GM12873 (cell line): ENCODE data around the gene KCNJ13.

Source experiments
- TF ChIP-seq, protein P1 (sequence below): IDR thresholded peaks from 2 replicates; pipeline ENCODE4 v1.5.1; 2012; ENCODE audit warnings: low read depth, mild to moderate bottlenecking, moderate library complexity, low read length, control low read depth; ENCODE audit not compliant: insufficient read depth; ENCODE audit errors: missing control alignments

The KCNJ13 gene

DNA sequence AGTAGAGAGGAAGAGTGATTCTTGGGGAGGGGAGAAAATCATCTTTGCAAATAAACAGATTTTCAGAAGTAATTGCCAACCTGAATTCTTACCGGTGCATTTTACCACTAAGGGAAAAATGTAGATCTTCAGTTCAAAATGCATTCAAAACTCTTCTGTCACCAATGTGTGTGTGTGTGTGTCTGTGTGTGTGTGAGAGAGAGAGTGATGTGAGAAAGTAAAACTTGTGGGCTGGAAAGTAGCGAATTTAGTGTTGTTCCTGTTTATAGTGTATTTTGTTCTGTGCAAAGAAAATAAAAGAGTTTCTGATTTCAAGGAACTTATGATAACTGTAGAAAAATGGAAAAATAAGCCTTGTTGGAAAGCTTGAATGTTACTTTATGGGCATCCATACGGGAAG, 27.0 kb downstream of the KCNJ13 start:
- TF ChIP-seq, protein P1, sequence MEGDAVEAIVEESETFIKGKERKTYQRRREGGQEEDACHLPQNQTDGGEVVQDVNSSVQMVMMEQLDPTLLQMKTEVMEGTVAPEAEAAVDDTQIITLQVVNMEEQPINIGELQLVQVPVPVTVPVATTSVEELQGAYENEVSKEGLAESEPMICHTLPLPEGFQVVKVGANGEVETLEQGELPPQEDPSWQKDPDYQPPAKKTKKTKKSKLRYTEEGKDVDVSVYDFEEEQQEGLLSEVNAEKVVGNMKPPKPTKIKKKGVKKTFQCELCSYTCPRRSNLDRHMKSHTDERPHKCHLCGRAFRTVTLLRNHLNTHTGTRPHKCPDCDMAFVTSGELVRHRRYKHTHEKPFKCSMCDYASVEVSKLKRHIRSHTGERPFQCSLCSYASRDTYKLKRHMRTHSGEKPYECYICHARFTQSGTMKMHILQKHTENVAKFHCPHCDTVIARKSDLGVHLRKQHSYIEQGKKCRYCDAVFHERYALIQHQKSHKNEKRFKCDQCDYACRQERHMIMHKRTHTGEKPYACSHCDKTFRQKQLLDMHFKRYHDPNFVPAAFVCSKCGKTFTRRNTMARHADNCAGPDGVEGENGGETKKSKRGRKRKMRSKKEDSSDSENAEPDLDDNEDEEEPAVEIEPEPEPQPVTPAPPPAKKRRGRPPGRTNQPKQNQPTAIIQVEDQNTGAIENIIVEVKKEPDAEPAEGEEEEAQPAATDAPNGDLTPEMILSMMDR: no peak

DNA sequence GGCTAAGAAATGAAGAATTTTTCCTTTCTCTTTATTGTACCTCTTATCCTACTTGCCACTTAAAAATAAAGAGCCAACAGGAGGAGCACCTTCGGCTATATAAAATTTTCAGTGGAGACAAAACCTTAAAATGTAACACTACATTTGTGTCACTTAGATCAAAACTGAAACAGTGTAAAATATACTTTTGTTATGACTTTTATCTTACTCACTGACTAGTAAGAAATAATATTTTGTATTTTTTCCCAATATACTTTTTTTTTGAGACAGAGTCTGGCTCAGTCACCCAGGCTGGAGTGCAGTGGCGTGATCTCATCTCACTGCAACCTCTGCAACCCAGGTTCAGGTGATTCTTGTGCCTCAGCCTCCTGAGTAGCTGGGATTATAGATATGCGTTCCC, 28.3 kb downstream of the KCNJ13 start:
- TF ChIP-seq, protein P1: no peak

DNA sequence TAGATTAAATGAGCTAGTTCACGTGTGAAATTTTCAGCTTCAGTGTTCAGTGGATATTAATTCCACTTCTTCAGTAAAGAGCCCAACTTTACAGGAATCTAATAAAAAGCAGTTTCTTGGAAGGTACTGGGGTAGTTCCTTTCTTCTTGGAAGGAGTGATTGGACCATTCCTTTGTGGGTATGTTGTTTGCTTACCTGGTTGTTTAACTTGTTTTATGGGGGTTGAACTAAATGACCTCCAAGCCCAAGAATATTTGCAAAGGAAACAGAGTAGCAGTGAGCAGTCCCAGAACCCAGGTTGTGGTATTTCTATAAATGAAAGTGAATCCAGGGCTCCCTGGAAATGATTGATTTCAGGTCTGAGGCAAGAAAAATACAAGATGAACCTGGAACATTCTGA, 31.4 kb downstream of the KCNJ13 start:
- TF ChIP-seq, protein P1: no peak

DNA sequence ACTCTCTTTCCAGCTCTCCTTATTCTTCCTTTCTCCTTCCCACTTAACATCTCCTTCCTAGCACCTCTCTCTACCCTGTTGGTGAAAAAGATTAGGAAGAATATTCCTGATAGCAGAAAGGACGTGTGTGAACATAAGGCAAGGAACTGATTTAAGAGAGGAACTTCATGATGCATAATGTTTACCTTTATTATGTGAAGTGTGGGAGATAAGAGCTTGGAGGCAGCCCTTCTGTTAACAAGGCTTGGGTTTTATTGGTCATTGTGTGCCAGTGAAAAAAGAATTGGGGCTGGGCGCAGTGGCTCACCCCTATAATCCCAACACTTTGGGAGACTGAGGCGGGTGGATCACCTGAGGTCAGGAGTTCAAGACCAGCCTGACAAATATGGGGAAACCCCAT, 34.4 kb downstream of the KCNJ13 start:
- TF ChIP-seq, protein P1: no peak

DNA sequence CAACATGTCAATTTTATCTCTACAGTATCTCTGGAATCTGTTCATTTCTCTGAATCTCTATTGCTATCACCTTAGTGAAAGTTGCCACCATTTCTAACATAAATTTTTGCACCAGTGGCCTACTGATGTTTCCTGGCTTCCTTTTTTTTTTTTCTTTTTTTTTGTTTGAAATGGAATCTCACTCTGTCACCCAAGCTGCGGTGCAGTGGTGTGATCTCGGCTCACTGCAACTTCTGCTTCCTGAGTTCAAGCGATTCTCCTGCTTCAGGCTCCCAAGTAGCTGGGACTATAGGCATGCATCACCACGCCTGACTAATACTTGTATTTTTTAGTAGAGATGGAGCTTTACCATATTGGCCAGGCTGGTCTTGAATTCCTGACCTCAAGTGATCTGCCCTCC, 35.1 kb downstream of the KCNJ13 start:
- TF ChIP-seq, protein P1: no peak

DNA sequence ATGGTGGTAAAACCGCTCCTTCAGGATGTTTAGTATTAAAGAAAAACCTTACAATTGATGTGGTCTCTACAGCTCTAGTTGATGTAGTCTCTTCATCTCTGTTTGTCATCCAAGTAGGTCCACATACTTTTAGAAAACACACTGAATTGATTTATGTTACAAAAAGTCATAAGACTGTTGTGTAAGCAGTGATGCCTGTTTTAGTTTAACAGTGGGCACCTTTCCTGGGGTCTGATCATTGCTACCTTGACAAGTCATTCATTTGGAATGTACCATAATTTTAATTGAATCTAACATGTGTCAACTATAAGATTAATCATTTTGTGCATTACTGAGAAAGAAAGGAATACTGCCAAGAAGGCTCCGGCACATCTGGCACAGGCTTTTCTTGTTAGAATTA, 44.9 kb downstream of the KCNJ13 start:
- TF ChIP-seq, protein P1: no peak

DNA sequence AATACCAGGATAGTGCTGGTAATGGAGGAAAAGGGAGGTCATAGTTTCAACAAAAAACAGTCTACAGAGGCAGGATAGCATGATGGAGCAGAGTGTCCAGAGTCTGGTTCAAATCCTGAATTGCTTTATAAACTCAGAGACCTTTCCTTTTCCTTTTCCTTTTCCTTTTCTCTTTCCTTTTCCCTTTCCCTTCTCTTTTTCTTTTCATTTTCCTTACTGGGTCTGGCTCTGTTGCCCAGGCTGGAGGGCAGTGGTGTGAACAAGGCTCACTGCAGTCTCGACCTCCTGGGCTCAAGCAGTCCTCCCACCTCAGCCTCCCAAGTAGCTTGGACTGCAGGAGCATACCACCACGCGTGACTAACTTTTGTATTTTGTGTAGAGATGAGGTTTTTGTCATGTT, 47.6 kb downstream of the KCNJ13 start:
- TF ChIP-seq, protein P1: no peak
